WTC11 (cell line): ENCODE results near the gene TPSAB1. TPM values are rescaled to one million over a fixed set of nuclear protein-coding genes. Genes with fewer than 3 reads are reported as not detected.

ENCODE experiments used
- ATAC-seq: fragments of 200-7000 bp; cut with Tn5 transposase; 2 replicates; pipeline ENCODE4 v1.10.0; 2021; ENCODE audit warnings: mild to moderate bottlenecking, moderate library complexity
- CTCF ChIA-PET: fragments of 300-600 bp; sonication (Branson Sonifier 250); formaldehyde crosslinking; loops from one replicate; lab custom pipeline; 2021; ENCODE audit warnings: antibody characterized with exemption; lab: Charles Lee
- POLR2A ChIA-PET: fragments of 350-600 bp; sonication (Branson Sonifier 250); formaldehyde crosslinking; loops from one replicate; lab custom pipeline; 2021; ENCODE audit warnings: antibody characterized with exemption; lab: Charles Lee
- DNase-seq: peaks from one replicate; pipeline ENCODE4 v3.0.0; 2021; ENCODE audit warnings: low spot score
- H3K27ac Mint-ChIP-seq: 2 replicates; pipeline ENCODE4 v1.8.0; 2021; ENCODE audit warnings: mixed read lengths
- H3K27me3 Mint-ChIP-seq: 2 replicates; pipeline ENCODE4 v1.8.0; 2021; ENCODE audit warnings: low read depth, mild to moderate bottlenecking, moderate library complexity, mixed read lengths
- H3K36me3 Mint-ChIP-seq: 2 replicates; pipeline ENCODE4 v1.8.0; 2021; ENCODE audit warnings: mixed read lengths
- H3K4me1 Mint-ChIP-seq: 2 replicates; pipeline ENCODE4 v1.8.0; 2022; ENCODE audit warnings: mixed read lengths
- H3K4me3 Mint-ChIP-seq: 2 replicates; pipeline ENCODE4 v1.8.0; 2021; ENCODE audit warnings: mild to moderate bottlenecking, moderate library complexity, mixed read lengths
- H3K9me3 Mint-ChIP-seq: 2 replicates; pipeline ENCODE4 v1.8.0; 2021; ENCODE audit warnings: mixed read lengths
- ATF1 ChIP-seq: sonication (generic); formaldehyde crosslinking; IDR thresholded peaks from 2 replicates; pipeline ENCODE4 v1.8.1; 2023; ENCODE audit warnings: mild to moderate bottlenecking, moderate library complexity, missing genetic modification reagents
- EMX1 ChIP-seq: fragments of 250-450 bp; sonication (Bioruptor Pico); IDR thresholded peaks from 2 replicates; pipeline ENCODE4 v1.8.0; 2021; ENCODE audit warnings: mild to moderate bottlenecking
- ETV6 ChIP-seq: sonication (generic); formaldehyde crosslinking; IDR thresholded peaks from 2 replicates; pipeline ENCODE4 v1.8.1; 2022; ENCODE audit warnings: mild to moderate bottlenecking, missing genetic modification reagents
- FOXP1 ChIP-seq: sonication (generic); formaldehyde crosslinking; IDR thresholded peaks from 2 replicates; pipeline ENCODE4 v1.8.0; 2022; ENCODE audit warnings: missing genetic modification reagents, mild to moderate bottlenecking, moderate library complexity, borderline replicate concordance
- FOXP4 ChIP-seq: sonication (generic); formaldehyde crosslinking; IDR thresholded peaks from 2 replicates; pipeline ENCODE4 v1.8.0; 2022; ENCODE audit warnings: mild to moderate bottlenecking, missing genetic modification reagents
- GABPB1 ChIP-seq: sonication (generic); formaldehyde crosslinking; IDR thresholded peaks from 2 replicates; pipeline ENCODE4 v1.8.1; 2023; ENCODE audit warnings: mild to moderate bottlenecking, missing genetic modification reagents
- GRHL2 ChIP-seq: fragments of 250-450 bp; sonication (Bioruptor Pico); IDR thresholded peaks from 2 replicates; pipeline ENCODE4 v1.8.0; 2022; ENCODE audit warnings: mild to moderate bottlenecking, moderate library complexity; ENCODE audit not compliant: insufficient replicate concordance, severe bottlenecking
- HMGA2 ChIP-seq: fragments of 250-450 bp; sonication (Bioruptor Pico); IDR thresholded peaks from 2 replicates; pipeline ENCODE4 v1.4.0; 2021; ENCODE audit warnings: mild to moderate bottlenecking, moderate library complexity
- JAZF1 ChIP-seq: fragments of 250-450 bp; sonication (Bioruptor Pico); IDR thresholded peaks from 2 replicates; pipeline ENCODE4 v1.9.0; 2021; ENCODE audit warnings: moderate library complexity, mild to moderate bottlenecking, inconsistent platforms
- JUN ChIP-seq: sonication (generic); formaldehyde crosslinking; IDR thresholded peaks from 2 replicates; pipeline ENCODE4 v1.8.0; 2023; ENCODE audit warnings: mild to moderate bottlenecking, missing genetic modification reagents
- MAX ChIP-seq: sonication (generic); formaldehyde crosslinking; IDR thresholded peaks from 2 replicates; pipeline ENCODE4 v1.8.0; 2022; ENCODE audit warnings: mild to moderate bottlenecking, missing genetic modification reagents
- NR2C2 ChIP-seq: sonication (generic); formaldehyde crosslinking; IDR thresholded peaks from 2 replicates; pipeline ENCODE4 v1.8.0; 2022; ENCODE audit warnings: mild to moderate bottlenecking, missing genetic modification reagents
- SOX15 ChIP-seq: fragments of 250-450 bp; sonication (Bioruptor Pico); IDR thresholded peaks from 2 replicates; pipeline ENCODE4 v1.9.0; 2021; ENCODE audit warnings: mild to moderate bottlenecking
- SP1 ChIP-seq: sonication (generic); formaldehyde crosslinking; conservative IDR thresholded peaks from 2 replicates; pipeline ENCODE4 v1.8.1; 2022; ENCODE audit warnings: missing genetic modification reagents
- TEAD1 ChIP-seq: sonication (generic); formaldehyde crosslinking; IDR thresholded peaks from 2 replicates; pipeline ENCODE4 v1.8.0; 2022; ENCODE audit warnings: mild to moderate bottlenecking, missing genetic modification reagents
- TP53 ChIP-seq: sonication (generic); formaldehyde crosslinking; IDR thresholded peaks from 2 replicates; pipeline ENCODE4 v1.8.1; 2023; ENCODE audit warnings: mild to moderate bottlenecking, missing genetic modification reagents
- USF2 ChIP-seq: sonication (generic); formaldehyde crosslinking; IDR thresholded peaks from 2 replicates; pipeline ENCODE4 v1.8.1; 2023; ENCODE audit warnings: mild to moderate bottlenecking, missing genetic modification reagents, moderate library complexity
- ZBTB21 ChIP-seq: sonication (generic); formaldehyde crosslinking; IDR thresholded peaks from 2 replicates; pipeline ENCODE4 v1.8.1; 2023; ENCODE audit warnings: mild to moderate bottlenecking, missing genetic modification reagents, borderline replicate concordance
- ZNF263 ChIP-seq: sonication (generic); formaldehyde crosslinking; IDR thresholded peaks from 2 replicates; pipeline ENCODE4 v1.8.1; 2022; ENCODE audit warnings: low read depth, mild to moderate bottlenecking, moderate library complexity, missing genetic modification reagents
- total RNA-seq: library from RNA; stranded (reverse); gene quantifications from 3 replicates; pipeline ENCODE4 v1.2.3, GENCODE V29; 2021
- TF ChIP-seq, protein P1 (sequence below): sonication (generic); formaldehyde crosslinking; IDR thresholded peaks from 2 replicates; pipeline ENCODE4 v1.8.1; 2023; ENCODE audit warnings: mild to moderate bottlenecking, missing genetic modification reagents
- TF ChIP-seq, protein P2 (sequence below): sonication (generic); formaldehyde crosslinking; IDR thresholded peaks from 2 replicates; pipeline ENCODE4 v1.8.0; 2023; ENCODE audit warnings: mild to moderate bottlenecking, missing genetic modification reagents
- TF ChIP-seq, protein P3 (sequence below): fragments of 250-450 bp; sonication (Bioruptor Pico); IDR thresholded peaks from 2 replicates; pipeline ENCODE4 v1.9.0; 2021; ENCODE audit warnings: moderate library complexity, mild to moderate bottlenecking, inconsistent platforms, borderline replicate concordance
- TF ChIP-seq, protein P4 (sequence below): sonication (generic); formaldehyde crosslinking; IDR thresholded peaks from 2 replicates; pipeline ENCODE4 v1.8.0; 2022; ENCODE audit warnings: mild to moderate bottlenecking, missing genetic modification reagents

Gene TPSAB1
- total RNA-seq, 1 experiment from 2014 or later = not detected

- ChIA-PET CTCF (no interaction called here), POLR2A (no interaction called here)
- Mint-ChIP-seq H3K4me3 (no peak overlapping the region), H3K4me1 (peaks cover 5% of the 10 kb centered on the region), H3K9me3 (no peaks in the 10 kb centered on the region), H3K27ac (no peak overlapping the region), H3K27me3 (no peaks in the 10 kb centered on the region), H3K36me3 (no peaks in the 10 kb centered on the region)
- TF ChIP-seq NR2C2 (no peak), ZBTB21 (no peak), JUN (no peak), FOXP1 (CRISPR knock-in tag) (no peak)
- ATAC-seq (no peak), DNase-seq (no peak)
Observed at GRCh38 chr16:1273816-1274215, 33.3 kb downstream of the TPSAB1 start.

DNA sequence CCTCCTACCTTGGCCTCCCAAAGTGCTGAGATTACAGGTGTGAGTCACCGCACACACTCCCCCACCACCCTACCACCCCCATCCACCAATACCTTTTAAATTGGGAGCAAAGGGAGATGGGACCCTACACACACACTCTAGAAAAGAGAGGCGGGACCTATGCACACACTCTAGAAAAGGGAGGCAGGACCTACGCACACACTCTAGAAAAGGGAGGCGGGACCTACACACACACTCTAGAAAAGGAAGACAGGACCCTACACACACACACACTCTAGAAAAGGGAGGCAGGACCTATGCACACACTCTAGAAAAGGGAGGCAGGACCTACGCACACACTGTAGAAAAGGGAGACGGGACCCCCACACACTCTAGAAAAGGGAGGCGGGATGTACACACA, 34.3 kb downstream of the TPSAB1 start:
- ChIA-PET POLR2A (no interaction called here), CTCF (no interaction called here)
- no peak for DNase-seq
- no peaks in the 10 kb centered on the region for H3K27me3 Mint-ChIP-seq
- H3K36me3 Mint-ChIP-seq = no peaks in the 10 kb centered on the region
- H3K27ac Mint-ChIP-seq = no peak overlapping the region
- H3K4me1 Mint-ChIP-seq = peaks cover 2% of the 10 kb centered on the region
- TF ChIP-seq ZNF263 (CRISPR knock-in tag) = no peak
- TF ChIP-seq ETV6 (CRISPR knock-in tag) = no peak
- TF ChIP-seq FOXP4 (CRISPR knock-in tag) = no peak
- no peak for TF ChIP-seq SP1 (CRISPR knock-in tag)
- no peak for TF ChIP-seq GABPB1 (CRISPR knock-in tag)
- TF ChIP-seq EMX1 (CRISPR knock-in tag) = no peak
- H3K4me3 Mint-ChIP-seq = no peak overlapping the region
- no peaks in the 10 kb centered on the region for H3K9me3 Mint-ChIP-seq
- no peak for ATAC-seq

DNA sequence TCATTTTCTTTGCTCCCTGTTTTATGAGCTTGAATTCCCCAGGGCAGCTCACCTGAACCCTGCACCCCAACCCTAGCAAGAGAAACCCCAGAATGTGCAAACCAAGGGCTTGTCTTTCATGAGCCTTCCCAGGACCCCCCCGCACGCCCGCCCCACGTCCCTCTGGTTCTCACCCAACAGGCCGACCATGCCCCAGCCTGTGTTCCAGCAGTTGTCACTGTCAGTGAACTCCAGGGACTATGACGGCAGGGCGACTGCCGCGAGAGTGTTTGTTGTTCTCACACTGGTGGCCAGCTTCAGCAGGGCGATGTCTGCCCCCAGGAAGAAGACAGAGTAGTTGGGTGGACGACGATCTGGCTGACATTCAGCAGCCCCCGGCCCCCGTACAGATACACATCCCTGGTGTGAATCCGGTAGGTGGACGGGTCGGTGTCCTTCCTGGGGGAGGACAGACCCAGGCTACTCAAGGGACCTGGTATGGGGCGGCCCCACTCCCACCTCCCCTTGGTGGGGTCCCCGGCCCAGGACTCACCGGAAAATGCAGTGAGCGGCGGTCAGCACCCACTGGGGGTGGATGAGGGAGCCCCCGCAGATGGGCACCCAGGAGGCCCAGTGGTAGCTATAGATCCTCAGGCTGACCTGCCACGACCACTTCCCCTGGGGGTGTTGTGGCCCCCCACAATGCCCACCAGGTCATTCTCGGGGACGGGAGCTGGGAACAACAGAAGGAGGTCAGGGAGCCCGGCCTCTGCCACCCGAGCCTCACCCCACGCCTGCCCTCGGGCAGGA, 35.5 kb downstream of the TPSAB1 start:
- ATAC-seq (no peak), DNase-seq (no peak)
- Mint-ChIP-seq H3K27ac (no peak overlapping the region), H3K36me3 (no peaks in the 10 kb centered on the region), H3K27me3 (no peaks in the 10 kb centered on the region), H3K9me3 (no peaks in the 10 kb centered on the region), H3K4me3 (no peak overlapping the region), H3K4me1 (peaks cover 2% of the 10 kb centered on the region)
- CTCF ChIA-PET = interaction anchor here (0.6 kb wide), 2 partner anchors 51 to 55 kb away, joined by 3 read pairs; no protein-coding TSS in a partner anchor
- POLR2A ChIA-PET = interaction anchor here (0.6 kb wide), 1 partner anchor 295 kb away, joined by 3 read pairs; the partner anchor contains the start of gene SOX8
- no peak for TF ChIP-seq ATF1 (CRISPR knock-in tag)
- TF ChIP-seq, protein P1, sequence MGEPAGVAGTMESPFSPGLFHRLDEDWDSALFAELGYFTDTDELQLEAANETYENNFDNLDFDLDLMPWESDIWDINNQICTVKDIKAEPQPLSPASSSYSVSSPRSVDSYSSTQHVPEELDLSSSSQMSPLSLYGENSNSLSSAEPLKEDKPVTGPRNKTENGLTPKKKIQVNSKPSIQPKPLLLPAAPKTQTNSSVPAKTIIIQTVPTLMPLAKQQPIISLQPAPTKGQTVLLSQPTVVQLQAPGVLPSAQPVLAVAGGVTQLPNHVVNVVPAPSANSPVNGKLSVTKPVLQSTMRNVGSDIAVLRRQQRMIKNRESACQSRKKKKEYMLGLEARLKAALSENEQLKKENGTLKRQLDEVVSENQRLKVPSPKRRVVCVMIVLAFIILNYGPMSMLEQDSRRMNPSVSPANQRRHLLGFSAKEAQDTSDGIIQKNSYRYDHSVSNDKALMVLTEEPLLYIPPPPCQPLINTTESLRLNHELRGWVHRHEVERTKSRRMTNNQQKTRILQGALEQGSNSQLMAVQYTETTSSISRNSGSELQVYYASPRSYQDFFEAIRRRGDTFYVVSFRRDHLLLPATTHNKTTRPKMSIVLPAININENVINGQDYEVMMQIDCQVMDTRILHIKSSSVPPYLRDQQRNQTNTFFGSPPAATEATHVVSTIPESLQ (CRISPR knock-in tag) = no peak
- TF ChIP-seq FOXP1 (CRISPR knock-in tag) = no peak
- TF ChIP-seq, protein P2, sequence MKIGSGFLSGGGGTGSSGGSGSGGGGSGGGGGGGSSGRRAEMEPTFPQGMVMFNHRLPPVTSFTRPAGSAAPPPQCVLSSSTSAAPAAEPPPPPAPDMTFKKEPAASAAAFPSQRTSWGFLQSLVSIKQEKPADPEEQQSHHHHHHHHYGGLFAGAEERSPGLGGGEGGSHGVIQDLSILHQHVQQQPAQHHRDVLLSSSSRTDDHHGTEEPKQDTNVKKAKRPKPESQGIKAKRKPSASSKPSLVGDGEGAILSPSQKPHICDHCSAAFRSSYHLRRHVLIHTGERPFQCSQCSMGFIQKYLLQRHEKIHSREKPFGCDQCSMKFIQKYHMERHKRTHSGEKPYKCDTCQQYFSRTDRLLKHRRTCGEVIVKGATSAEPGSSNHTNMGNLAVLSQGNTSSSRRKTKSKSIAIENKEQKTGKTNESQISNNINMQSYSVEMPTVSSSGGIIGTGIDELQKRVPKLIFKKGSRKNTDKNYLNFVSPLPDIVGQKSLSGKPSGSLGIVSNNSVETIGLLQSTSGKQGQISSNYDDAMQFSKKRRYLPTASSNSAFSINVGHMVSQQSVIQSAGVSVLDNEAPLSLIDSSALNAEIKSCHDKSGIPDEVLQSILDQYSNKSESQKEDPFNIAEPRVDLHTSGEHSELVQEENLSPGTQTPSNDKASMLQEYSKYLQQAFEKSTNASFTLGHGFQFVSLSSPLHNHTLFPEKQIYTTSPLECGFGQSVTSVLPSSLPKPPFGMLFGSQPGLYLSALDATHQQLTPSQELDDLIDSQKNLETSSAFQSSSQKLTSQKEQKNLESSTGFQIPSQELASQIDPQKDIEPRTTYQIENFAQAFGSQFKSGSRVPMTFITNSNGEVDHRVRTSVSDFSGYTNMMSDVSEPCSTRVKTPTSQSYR (CRISPR knock-in tag) = no peak
- TF ChIP-seq TEAD1 = no peak
- TF ChIP-seq GRHL2 (CRISPR knock-in tag) = no peak
- no peak for TF ChIP-seq HMGA2 (CRISPR knock-in tag)
- TF ChIP-seq USF2 (CRISPR knock-in tag) = no peak
- no peak for TF ChIP-seq TP53
- TF ChIP-seq, protein P3, sequence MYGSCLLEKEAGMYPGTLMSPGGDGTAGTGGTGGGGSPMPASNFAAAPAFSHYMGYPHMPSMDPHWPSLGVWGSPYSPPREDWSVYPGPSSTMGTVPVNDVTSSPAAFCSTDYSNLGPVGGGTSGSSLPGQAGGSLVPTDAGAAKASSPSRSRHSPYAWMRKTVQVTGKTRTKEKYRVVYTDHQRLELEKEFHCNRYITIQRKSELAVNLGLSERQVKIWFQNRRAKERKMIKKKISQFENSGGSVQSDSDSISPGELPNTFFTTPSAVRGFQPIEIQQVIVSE (CRISPR knock-in tag) = no peak
- TF ChIP-seq NR2C2 = no peak
- no peak for TF ChIP-seq SOX15 (CRISPR knock-in tag)
- no peak for TF ChIP-seq JAZF1 (CRISPR knock-in tag)
- TF ChIP-seq, protein P4, sequence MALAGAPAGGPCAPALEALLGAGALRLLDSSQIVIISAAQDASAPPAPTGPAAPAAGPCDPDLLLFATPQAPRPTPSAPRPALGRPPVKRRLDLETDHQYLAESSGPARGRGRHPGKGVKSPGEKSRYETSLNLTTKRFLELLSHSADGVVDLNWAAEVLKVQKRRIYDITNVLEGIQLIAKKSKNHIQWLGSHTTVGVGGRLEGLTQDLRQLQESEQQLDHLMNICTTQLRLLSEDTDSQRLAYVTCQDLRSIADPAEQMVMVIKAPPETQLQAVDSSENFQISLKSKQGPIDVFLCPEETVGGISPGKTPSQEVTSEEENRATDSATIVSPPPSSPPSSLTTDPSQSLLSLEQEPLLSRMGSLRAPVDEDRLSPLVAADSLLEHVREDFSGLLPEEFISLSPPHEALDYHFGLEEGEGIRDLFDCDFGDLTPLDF (CRISPR knock-in tag) = no peak
- no peak for TF ChIP-seq MAX
